ACC112 (cell line): Measurements from ENCODE around the gene MYL6B.
"Not testable (repeated sequence)": the region's sequence is repeated elsewhere in the genome, so short reads cannot be mapped to it uniquely, and the experiment has no call there.

Experiments used
- H2AFZ ChIP-seq: fragments of 200-600 bp; sonication (generic); one replicate; pipeline ENCODE4 v1.6.0; 2017; ENCODE audit warnings: antibody characterized with exemption, low read length; ENCODE audit not compliant: unreplicated experiment
- H3K27ac ChIP-seq: fragments of 200-600 bp; sonication (generic); 2 replicates; pipeline ENCODE4 v1.5.1; 2014; ENCODE audit warnings: low read depth, mild to moderate bottlenecking, antibody characterized with exemption, low read length, moderate library complexity
- H3K27me3 ChIP-seq: fragments of 200-600 bp; sonication (generic); 2 replicates; pipeline ENCODE4 v1.6.1; 2014; ENCODE audit warnings: mild to moderate bottlenecking, antibody characterized with exemption, low read length, moderate library complexity, mixed read lengths; ENCODE audit not compliant: insufficient read depth
- H3K36me3 ChIP-seq: fragments of 200-600 bp; sonication (generic); 2 replicates; pipeline ENCODE4 v1.6.1; 2016; ENCODE audit warnings: mild to moderate bottlenecking, antibody characterized with exemption, low read length, moderate library complexity, mixed read lengths; ENCODE audit not compliant: insufficient read depth
- H3K4me1 ChIP-seq: fragments of 200-600 bp; sonication (generic); one replicate; pipeline ENCODE4 v1.6.1; 2016; ENCODE audit warnings: low read length, mixed read lengths; ENCODE audit not compliant: insufficient read depth, unreplicated experiment, control insufficient read depth
- H3K4me3 ChIP-seq: fragments of 200-600 bp; sonication (generic); 2 replicates; pipeline ENCODE4 v1.5.1; 2014; ENCODE audit warnings: mild to moderate bottlenecking, low read depth, low read length
- H3K79me2 ChIP-seq: fragments of 200-600 bp; sonication (generic); one replicate; pipeline ENCODE4 v1.6.0; 2016; ENCODE audit warnings: low read length; ENCODE audit not compliant: control insufficient read depth, unreplicated experiment, insufficient read depth

MYL6B gene

DNA sequence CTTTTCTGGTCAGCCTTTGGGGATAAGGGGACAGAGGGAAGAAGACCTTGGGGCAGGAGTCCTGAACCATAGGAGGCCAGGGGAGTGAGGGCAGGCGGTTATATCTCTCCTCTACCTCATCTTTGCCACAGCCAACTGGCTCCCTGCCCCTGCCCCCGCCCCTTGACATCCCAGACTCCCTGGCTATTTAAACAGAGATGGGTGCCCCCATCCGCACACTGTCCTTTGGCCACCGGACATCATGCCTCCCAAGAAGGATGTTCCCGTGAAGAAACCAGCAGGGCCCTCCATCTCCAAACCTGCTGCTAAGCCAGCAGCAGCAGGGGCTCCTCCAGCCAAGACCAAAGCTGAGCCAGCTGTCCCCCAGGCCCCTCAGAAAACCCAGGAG lies 1.3 kb downstream of the MYL6B start:
- Histone ChIP-seq H3K79me2 (peaks cover 7% of the 10 kb centered on the region), H3K27ac (no peak overlapping the region)

DNA sequence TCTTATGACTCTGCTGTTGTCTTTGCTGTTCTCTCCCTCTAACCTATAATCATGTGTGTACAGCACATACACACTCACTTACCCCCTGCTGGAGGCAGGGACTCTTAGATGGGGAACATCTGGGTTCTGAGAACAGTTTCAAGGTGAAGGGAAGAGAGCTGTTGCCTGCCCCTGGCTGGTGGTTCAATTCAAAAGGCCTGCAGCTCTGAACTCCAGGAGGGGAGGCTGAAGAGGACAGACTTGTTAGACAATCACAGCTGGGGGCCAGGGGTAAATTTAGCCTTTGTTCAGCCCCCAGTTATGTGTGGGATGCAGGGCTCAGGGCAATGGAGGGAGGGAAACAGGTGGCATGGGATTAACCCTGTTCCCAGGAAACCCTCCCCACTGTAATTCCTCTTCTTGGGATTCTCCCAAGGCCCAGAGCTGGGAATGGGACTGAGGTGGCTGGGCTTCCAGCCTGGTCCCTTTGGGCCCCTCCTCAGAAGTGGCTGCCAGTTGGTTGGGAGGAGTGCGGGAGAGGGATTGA lies 1.9 kb downstream of the MYL6B start:
- no peaks in the 10 kb centered on the region for H3K27me3 ChIP-seq
- peaks cover 14% of the 10 kb centered on the region for H3K79me2 ChIP-seq
- H3K36me3 ChIP-seq: peaks cover 2% of the 10 kb centered on the region; the same call in 1 of the 2 replicates
- H3K4me1 ChIP-seq: peaks cover 25% of the 10 kb centered on the region
- no peak overlapping the region for H3K27ac ChIP-seq
- H3K4me3 ChIP-seq: no peak overlapping the region
- H2AFZ ChIP-seq: no peak overlapping the region

More for the DNA sequence above, 1.3 kb downstream of the MYL6B start:
- Histone ChIP-seq H3K27me3 (no peaks in the 10 kb centered on the region), H3K36me3 (no peaks in the 10 kb centered on the region; the same call in 1 of the 2 replicates), H2AFZ (no peak overlapping the region), H3K4me3 (peak overlapping the region; percentile 83), H3K4me1 (peaks cover 25% of the 10 kb centered on the region)

DNA sequence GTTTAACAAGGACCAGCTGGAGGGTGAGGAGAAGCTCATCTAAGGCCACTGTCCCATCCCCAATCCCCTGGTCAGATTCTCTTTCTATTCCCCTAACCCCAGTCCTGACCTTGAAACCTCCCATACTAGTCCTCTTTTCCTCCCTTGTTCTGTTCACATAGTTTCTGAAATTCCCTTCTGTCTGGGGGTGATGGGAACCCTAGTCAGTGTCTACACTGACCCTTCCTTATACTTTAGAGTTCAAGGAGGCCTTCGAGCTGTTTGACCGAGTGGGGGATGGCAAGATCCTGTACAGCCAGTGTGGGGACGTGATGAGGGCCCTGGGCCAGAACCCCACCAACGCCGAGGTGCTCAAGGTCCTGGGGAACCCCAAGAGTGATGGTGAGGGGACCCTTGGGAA lies 2.4 kb downstream of the MYL6B start:
- Histone ChIP-seq H2AFZ (no peak overlapping the region), H3K79me2 (peaks cover 19% of the 10 kb centered on the region), H3K27me3 (no peaks in the 10 kb centered on the region), H3K27ac (no peak overlapping the region), H3K4me3 (no peak overlapping the region), H3K4me1 (peaks cover 27% of the 10 kb centered on the region), H3K36me3 (peaks cover 7% of the 10 kb centered on the region; the same call in 1 of the 2 replicates)

DNA sequence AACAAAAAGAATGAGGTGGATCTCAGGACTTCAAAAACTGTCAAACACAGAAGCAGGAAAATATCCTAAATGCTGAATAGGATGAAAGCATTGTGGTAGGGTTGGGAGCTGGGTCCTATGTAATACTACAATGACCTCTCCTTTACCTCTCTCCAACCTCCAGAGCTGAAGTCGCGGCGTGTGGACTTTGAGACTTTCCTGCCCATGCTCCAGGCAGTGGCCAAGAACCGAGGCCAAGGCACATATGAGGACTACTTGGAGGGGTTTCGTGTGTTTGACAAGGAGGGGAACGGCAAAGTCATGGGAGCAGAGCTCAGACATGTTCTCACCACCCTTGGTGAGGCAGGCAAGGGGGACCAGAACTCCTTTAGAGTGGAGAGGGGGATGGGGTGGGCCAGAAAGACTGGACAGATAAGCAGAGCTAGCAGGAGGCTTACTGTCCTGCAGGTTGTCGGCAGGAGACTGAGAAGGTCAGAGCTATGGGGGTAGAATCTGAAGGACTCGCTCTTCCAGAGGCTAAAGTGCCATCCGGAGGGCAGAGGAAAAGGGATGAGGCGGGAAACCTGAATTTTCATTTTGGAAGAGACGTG lies 3.0 kb downstream of the MYL6B start:
- Histone ChIP-seq H3K79me2 (peaks cover 24% of the 10 kb centered on the region), H2AFZ (no peak overlapping the region), H3K27ac (no peak overlapping the region), H3K4me1 (peaks cover 29% of the 10 kb centered on the region), H3K4me3 (no peak overlapping the region), H3K27me3 (no peaks in the 10 kb centered on the region), H3K36me3 (peaks cover 12% of the 10 kb centered on the region; the same call in 1 of the 2 replicates)

DNA sequence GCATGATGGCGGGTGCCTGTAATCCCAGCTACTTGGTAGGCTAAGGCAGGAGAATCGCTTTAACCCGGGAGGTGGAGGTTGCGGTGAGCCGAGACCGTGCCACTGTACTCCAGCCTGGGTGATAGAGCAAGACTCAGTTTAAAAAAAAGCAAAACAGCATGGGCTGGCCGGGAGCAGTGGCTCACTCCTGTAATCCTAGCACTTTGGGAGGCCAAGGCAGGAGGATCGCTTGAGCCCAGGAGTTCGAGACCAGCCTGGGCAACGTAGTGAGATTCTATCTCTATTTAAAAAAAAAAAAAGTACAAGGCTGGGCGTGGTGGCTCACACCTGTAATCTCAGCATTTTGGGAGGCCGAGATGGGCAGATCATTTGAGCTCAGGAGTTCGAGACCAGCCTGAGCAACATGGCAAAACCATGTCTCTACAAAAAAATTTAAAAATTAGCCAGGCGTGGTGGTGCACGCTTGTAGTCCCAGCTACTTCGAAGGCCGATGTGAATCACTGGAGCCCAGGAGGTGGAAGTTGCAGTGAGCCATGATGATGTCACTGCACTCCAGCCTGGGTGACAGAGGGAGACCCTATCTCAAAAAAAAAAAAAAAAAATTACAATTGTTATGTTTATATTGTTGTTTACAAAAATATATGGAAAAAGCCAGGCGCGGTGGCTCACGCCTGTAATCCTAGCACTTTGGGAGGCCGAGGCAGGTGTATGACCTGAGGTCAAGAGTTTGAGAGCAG lies 4.2 kb downstream of the MYL6B start:
- H3K27me3 ChIP-seq, H2AFZ ChIP-seq: not testable (repeated sequence)
- Histone ChIP-seq H3K36me3 (peaks cover 24% of the 10 kb centered on the region; the same call in 1 of the 2 replicates), H3K4me1 (peaks cover 30% of the 10 kb centered on the region), H3K4me3 (peak overlapping the region; percentile 74), H3K27ac (peak overlapping the region; percentile 49), H3K79me2 (peaks cover 35% of the 10 kb centered on the region)

DNA sequence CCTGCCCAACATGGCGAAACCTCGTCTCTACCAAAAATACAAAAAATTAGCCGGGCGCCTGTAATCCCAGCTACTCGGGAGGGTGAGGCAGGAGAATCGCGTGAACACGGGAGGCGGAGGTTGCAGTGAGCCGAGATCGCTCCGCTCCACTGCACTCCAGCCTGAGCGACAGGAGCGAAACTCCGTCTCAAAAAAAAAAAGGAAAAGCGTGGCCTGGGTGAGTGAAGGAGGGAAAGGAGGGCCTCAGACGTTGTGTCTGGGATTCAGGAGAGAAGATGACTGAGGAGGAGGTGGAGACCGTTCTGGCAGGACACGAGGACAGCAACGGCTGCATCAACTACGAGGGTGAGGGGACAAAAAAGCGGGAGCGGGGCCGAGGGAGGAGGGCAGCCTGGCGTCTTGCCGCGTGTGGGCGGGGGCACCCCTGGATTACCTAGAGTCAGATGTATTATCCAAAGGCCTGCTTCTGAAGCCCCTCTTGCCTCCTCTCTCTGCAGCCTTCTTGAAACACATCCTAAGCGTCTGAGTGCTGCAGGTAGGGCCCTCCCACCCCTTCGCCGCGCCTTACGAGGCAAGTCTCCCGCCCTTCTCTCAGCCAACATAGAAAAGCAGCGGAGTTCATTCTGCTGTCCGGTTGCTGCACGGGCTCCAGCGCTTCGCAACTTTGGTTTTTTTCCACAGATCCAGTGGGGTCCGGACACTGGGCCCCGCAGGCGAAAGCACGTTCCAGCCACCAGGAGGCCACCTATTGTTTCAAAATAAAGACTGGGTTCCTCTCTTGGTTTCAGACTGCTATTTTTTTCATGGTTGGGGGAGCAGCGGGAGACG lies 5.0 kb downstream of the MYL6B start:
- H3K4me1 ChIP-seq: peaks cover 32% of the 10 kb centered on the region

DNA sequence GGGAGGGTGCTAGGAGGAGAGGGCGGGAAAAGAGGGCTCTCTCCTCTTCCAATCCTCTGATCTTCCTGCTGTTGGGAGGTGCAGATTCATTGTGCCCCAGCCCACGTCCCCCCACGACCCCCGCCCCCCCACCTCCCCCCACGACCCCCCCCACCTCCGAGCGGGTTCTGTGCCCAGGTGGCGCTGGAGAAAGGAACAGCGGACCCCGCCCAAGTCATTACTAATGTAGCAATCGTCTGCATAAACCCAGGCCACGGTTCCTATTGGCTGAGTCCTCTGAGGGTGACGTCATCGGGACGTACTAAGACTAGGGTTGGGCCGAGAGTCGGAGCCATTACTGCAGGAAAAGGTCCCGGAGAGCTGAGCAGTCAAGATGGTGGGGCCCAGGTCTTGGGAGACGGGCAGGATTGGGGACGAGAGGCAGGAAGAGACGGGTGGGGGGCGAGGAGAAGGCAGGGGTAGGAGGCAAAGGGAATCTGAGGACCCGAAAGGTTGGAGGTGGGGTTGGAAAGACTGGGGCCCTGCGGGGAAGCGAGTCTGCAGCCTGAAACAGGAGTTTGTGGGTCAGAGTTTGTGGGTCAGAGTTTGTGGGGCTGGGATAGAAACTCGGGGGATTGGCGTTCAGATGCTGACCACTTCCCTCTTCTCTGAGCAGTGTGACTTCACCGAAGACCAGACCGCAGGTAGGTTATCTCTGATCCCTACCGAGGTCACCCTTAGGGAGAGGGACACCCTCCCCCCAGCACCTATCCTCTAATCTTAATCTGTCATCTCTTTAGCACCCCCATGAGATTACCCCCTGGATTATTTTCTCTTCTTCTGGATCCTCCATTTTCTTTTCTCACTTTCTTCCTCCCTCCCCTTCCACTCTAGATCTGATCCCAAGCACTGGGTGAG lies 5.9 kb downstream of the MYL6B start, which contains the start of gene MYL6:
Gene MYL6, plus strand, starts transcription at position 331 of the 897 bp plus-strand sequence. Its CDS starts 43 bp downstream, at position 374.
- Histone ChIP-seq H3K4me1 (peaks cover 28% of the 10 kb centered on the region), H3K4me3 (peak within 1 kb of the TSS; percentile 96), H3K27ac (peak within 1 kb of the TSS; percentile 84), H3K27me3 (no peaks in the 10 kb centered on the region), H2AFZ (peak within 1 kb of the TSS; percentile 57), H3K79me2 (peaks cover 33% of the 10 kb centered on the region), H3K36me3 (peaks cover 35% of the 10 kb centered on the region; the same call in 1 of the 2 replicates)

More for the DNA sequence above, 5.0 kb downstream of the MYL6B start:
- H3K27ac ChIP-seq: peak overlapping the region; percentile 49
- H3K79me2 ChIP-seq: peaks cover 33% of the 10 kb centered on the region
- peak overlapping the region; percentile 74 for H3K4me3 ChIP-seq
- H3K27me3 ChIP-seq: no peaks in the 10 kb centered on the region
- peaks cover 30% of the 10 kb centered on the region; the same call in 1 of the 2 replicates for H3K36me3 ChIP-seq
- peak overlapping the region; percentile 57 for H2AFZ ChIP-seq

DNA sequence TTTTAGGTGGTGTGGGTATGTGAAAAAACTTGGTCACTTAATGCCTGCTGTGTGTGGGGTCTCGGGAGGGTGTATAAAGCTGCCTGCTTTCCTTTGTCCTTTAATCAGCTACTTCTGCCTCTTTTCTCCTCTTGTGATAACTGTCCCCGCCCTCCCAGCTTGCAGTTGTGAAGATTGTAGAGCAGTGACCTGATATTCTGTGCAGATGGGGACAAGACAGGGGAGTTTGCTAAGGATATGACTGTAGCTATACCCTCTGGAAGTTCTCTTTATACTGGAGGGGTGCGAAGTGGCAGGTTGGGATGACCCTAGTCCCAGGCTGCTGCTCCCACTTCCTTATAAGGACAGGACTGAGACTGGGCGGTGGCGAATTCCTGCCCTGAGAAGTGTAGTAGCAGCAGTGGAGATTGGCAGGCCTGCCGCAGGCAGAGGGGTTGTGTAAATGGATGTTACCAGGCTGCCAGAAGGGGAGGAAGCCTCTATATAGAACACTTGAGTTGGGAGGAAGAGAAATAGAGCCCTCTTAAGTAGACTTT lies 6.6 kb downstream of the MYL6B start:
- Histone ChIP-seq H3K79me2 (peaks cover 33% of the 10 kb centered on the region), H3K27ac (peak overlapping the region; percentile 84), H3K4me3 (peak overlapping the region; percentile 96), H2AFZ (no peak overlapping the region), H3K36me3 (peaks cover 42% of the 10 kb centered on the region; the same call in 1 of the 2 replicates), H3K4me1 (peaks cover 22% of the 10 kb centered on the region), H3K27me3 (no peaks in the 10 kb centered on the region)

DNA sequence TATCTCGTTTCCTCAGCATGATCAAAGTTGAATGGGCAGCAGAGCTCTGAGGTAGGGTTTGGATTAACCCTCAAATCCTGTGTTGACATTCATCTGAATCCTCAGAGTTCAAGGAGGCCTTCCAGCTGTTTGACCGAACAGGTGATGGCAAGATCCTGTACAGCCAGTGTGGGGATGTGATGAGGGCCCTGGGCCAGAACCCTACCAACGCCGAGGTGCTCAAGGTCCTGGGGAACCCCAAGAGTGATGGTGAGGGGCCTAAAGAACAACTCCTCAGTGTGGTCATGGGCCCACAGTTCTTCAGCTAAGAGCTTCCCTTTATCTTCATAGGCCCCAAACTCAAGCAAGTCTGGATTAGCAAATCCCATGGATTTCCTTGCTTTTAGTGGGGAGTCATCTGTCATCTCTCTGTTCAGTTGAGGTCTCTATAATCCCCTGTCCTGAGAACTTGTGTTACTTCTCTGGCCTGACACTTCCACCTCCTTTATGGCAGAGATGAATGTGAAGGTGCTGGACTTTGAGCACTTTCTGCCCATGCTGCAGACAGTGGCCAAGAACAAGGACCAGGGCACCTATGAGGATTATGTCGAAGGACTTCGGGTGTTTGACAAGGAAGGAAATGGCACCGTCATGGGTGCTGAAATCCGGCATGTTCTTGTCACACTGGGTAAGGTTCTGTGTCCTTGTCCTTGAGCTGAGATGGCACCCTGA lies 7.2 kb downstream of the MYL6B start:
- peak overlapping the region; percentile 84 for H3K27ac ChIP-seq
- peaks cover 22% of the 10 kb centered on the region for H3K4me1 ChIP-seq
- peaks cover 33% of the 10 kb centered on the region for H3K79me2 ChIP-seq
- peaks cover 45% of the 10 kb centered on the region; the same call in 1 of the 2 replicates for H3K36me3 ChIP-seq
- H2AFZ ChIP-seq: no peak overlapping the region
- peak overlapping the region; percentile 96 for H3K4me3 ChIP-seq
- no peaks in the 10 kb centered on the region for H3K27me3 ChIP-seq
